HG02798 (cell line): Measurements from ENCODE around the gene CDY1B.
"Not testable (repeated sequence)": the region's sequence is repeated elsewhere in the genome, so short reads cannot be mapped to it uniquely, and the experiment has no call there.

Experiments used
- ATAC-seq: cut with Tn5 transposase; IDR thresholded peaks from one replicate; pipeline ENCODE4 v1.9.1; 2021; ENCODE audit warnings: mild to moderate bottlenecking; ENCODE audit not compliant: unreplicated experiment, poor library complexity

CDY1B gene

GRCh38 chrY:24047919-24048318 lies at the start of gene CDY1B:
Gene CDY1B (minus strand): TSS chrY:24048019. CDS start chrY:24047688, 331 bp downstream.
- not testable (repeated sequence) for ATAC-seq

- ATAC-seq = not testable (repeated sequence)
Measured at GRCh38 chrY:24049525-24049924, 1.7 kb upstream of the CDY1B start.

DNA sequence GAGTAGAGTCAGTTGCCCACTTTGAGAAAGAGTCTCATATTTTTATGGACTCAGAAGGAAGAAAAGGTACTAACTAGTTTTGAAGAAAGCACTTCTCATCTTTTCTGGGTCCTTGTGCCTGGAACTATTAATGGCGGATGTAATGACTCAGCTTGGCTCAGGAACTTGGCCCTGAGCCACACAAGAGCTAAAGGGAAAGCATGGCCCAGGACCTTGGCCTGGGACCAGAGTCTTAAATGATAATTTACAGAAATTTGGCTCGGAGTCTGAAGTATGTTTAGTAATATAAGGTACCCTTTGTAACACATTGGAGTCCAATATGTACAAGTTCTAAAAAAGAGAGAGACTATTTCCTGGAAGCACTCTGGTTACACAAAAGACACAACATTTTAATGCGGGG lies 4.6 kb downstream of the CDY1B start:
- not testable (repeated sequence) for ATAC-seq

DNA sequence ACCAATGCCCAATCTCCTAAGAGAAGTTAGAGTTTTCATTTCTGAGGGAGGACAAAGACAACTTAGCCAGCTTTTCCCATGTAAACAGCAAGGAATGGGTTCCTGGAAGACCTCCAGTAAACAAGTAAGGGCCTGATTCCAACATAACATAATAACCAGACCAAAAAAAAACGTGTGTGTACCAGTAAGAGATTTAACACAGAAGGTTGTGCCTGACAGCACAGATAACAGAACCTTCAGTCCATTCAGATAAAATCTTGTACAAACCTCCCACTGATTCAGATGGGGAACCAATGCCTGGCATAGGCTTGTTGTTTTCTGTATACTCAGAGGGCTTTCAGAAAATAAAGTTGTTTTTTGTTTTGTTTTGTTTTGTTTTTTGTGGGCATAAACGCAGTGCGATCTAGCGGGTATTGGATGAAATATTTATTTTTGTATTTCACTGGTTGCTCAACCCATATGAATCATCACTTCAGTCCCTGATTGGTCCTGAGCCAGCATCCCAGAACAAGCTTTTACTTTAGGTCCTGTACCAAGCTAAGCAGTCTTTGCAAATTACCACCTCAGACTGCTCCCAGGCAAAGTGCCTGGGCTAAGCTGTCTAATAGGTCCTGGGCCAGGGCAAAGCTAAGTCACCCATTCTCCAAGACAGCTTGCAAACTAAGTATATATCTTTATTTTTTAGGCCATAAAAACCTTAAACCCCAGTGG lies 8.7 kb downstream of the CDY1B start:
- not testable (repeated sequence) for ATAC-seq

DNA sequence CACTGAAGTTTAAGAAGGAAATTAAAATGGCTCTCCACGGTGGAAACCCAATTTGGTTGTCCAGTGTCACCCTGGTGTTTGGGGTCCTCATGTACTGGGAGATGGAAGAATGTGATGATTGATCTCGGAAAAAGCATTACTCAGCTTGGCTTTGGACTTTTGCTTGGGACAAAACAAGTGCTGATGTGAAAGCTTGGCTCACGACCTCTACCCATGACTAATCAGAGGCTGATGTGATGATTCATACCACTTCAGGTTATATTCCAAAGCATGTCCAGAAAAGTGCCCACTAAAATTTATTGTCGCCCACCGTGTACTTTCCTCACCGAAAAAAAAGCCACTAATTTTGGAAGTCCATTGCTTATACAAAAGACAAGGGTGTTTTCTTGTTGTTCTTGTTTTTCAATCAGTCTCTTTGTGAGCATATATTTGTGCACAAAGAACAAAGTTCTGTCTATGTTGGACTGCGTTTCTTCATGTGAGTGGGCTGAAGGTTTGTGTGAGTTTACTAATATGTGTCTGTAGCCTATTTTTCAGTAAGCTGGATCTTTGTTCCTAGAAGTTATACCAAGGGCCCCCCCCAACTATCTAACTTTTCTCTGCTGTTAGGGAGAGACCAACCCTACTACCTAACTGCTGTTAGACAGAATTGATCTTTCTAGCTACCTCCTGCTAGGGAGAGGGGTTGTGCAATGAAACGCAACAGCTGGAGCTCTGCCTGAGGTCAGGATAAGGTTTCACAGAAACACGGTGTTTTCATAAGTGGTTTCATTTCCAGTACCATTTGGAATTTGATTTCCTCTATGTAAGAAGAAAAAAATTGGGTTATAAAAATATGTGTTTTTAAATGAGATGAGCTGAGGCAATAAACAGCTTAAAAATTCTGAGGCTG lies 21.4 kb downstream of the CDY1B start:
- not testable (repeated sequence) for ATAC-seq
